Nephron progenitor cell (in vitro differentiated cells): ENCODE results near the gene NIPAL4.
"Not testable (repeated sequence)": the region's sequence is repeated elsewhere in the genome, so short reads cannot be mapped to it uniquely, and the experiment has no call there.

ENCODE experiments used
- DNase-seq: peaks from one replicate; pipeline ENCODE4 v3.0.0; 2021
- H3K27ac Mint-ChIP-seq: 2 replicates; pipeline ENCODE4 v1.8.0; 2021; ENCODE audit warnings: mild to moderate bottlenecking, moderate library complexity, mixed read lengths
- H3K27me3 Mint-ChIP-seq: 2 replicates; pipeline ENCODE4 v1.8.0; 2021; ENCODE audit warnings: mild to moderate bottlenecking, low read depth, mixed read lengths; ENCODE audit not compliant: poor library complexity
- H3K36me3 Mint-ChIP-seq: 2 replicates; pipeline ENCODE4 v1.8.0; 2021; ENCODE audit warnings: low read depth, mixed read lengths
- H3K4me1 Mint-ChIP-seq: 2 replicates; pipeline ENCODE4 v1.8.0; 2021; ENCODE audit warnings: mixed read lengths
- H3K4me3 Mint-ChIP-seq: 2 replicates; pipeline ENCODE4 v1.8.0; 2021; ENCODE audit warnings: mild to moderate bottlenecking, moderate library complexity, mixed read lengths
- H3K9me3 Mint-ChIP-seq: 2 replicates; pipeline ENCODE4 v1.8.0; 2021; ENCODE audit warnings: mild to moderate bottlenecking, moderate library complexity, mixed read lengths
- CTCF ChIP-seq: fragments of 200-600 bp; sonication (generic); IDR thresholded peaks from 2 replicates; pipeline ENCODE4 v1.5.0; 2021; ENCODE audit warnings: antibody characterized with exemption

Gene NIPAL4

GRCh38 chr5:157459715-157460599 is at the start of gene NIPAL4:
Gene NIPAL4, plus strand, starts transcription at chr5:157460213. Its CDS starts 108 bp downstream, at chr5:157460321.
- Mint-ChIP-seq H3K9me3 (no peaks in the 10 kb centered on the region), H3K36me3 (no peaks in the 10 kb centered on the region), H3K4me3 (peak within 1 kb of the TSS; percentile 77), H3K4me1 (peaks cover 26% of the 10 kb centered on the region), H3K27me3 (peaks cover 60% of the 10 kb centered on the region), H3K27ac (no peak within 1 kb of the TSS)
- TF ChIP-seq CTCF = no peak
- peak; percentile 50 for DNase-seq

GRCh38 chr5:157415838-157416237 is 44.2 kb upstream of the NIPAL4 start:
- H3K36me3 Mint-ChIP-seq = peaks cover 10% of the 10 kb centered on the region
- TF ChIP-seq CTCF = no peak
- peaks cover 3% of the 10 kb centered on the region for H3K27me3 Mint-ChIP-seq
- no peaks in the 10 kb centered on the region for H3K4me1 Mint-ChIP-seq
- no peak for DNase-seq
- H3K9me3 Mint-ChIP-seq = peaks cover 56% of the 10 kb centered on the region
- H3K27ac Mint-ChIP-seq = no peak overlapping the region
- H3K4me3 Mint-ChIP-seq = no peak overlapping the region

- H3K27ac Mint-ChIP-seq, H3K4me3 Mint-ChIP-seq, DNase-seq, H3K27me3 Mint-ChIP-seq, H3K4me1 Mint-ChIP-seq: not testable (repeated sequence)
- peaks cover 10% of the 10 kb centered on the region for H3K36me3 Mint-ChIP-seq
- peaks cover 52% of the 10 kb centered on the region for H3K9me3 Mint-ChIP-seq
Observed at GRCh38 chr5:157419521-157419920, 40.5 kb upstream of the NIPAL4 start.

GRCh38 chr5:157429920-157430319 is 30.1 kb upstream of the NIPAL4 start:
- not testable (repeated sequence) for H3K27ac Mint-ChIP-seq, H3K4me3 Mint-ChIP-seq, H3K4me1 Mint-ChIP-seq, H3K27me3 Mint-ChIP-seq, DNase-seq, H3K36me3 Mint-ChIP-seq
- peaks cover 42% of the 10 kb centered on the region for H3K9me3 Mint-ChIP-seq

GRCh38 chr5:157431544-157432200 is 28.3 kb upstream of the NIPAL4 start:
- TF ChIP-seq CTCF = peak; percentile 12
- H3K4me3 Mint-ChIP-seq = no peak overlapping the region
- DNase-seq = no peak
- H3K9me3 Mint-ChIP-seq = peaks cover 43% of the 10 kb centered on the region
- H3K27ac Mint-ChIP-seq = no peak overlapping the region
- peaks cover 3% of the 10 kb centered on the region for H3K4me1 Mint-ChIP-seq
- H3K36me3 Mint-ChIP-seq = no peaks in the 10 kb centered on the region
- H3K27me3 Mint-ChIP-seq = peaks cover 8% of the 10 kb centered on the region

- peaks cover 3% of the 10 kb centered on the region for H3K4me1 Mint-ChIP-seq
Observed at GRCh38 chr5:157434096-157434495, 25.9 kb upstream of the NIPAL4 start.

More at GRCh38 chr5:157434096-157434495, 25.9 kb upstream of the NIPAL4 start:
- H3K4me3 Mint-ChIP-seq = no peak overlapping the region
- H3K27me3 Mint-ChIP-seq = peaks cover 5% of the 10 kb centered on the region
- no peak for DNase-seq
- H3K36me3 Mint-ChIP-seq = no peaks in the 10 kb centered on the region
- no peak for TF ChIP-seq CTCF
- peaks cover 41% of the 10 kb centered on the region for H3K9me3 Mint-ChIP-seq
- H3K27ac Mint-ChIP-seq = no peak overlapping the region
